HepG2 (cell line): ENCODE measurements around the gene TLK2. TPM values are rescaled to one million over a fixed set of nuclear protein-coding genes. Genes with fewer than 3 reads are reported as not detected.

Source experiments
- ADNP ChIP-seq: sonication (generic); formaldehyde crosslinking; IDR thresholded peaks from 2 replicates; pipeline ENCODE4 v1.4.0; 2020; ENCODE audit warnings: missing genetic modification reagents
- ARID5B ChIP-seq: IDR thresholded peaks from 2 replicates; pipeline ENCODE4 v1.4.0; 2020; ENCODE audit warnings: mild to moderate bottlenecking, missing genetic modification reagents
- ATF3 ChIP-seq: sonication (generic); formaldehyde crosslinking; IDR thresholded peaks from 2 replicates; pipeline ENCODE4 v1.4.0; 2020; ENCODE audit warnings: missing genetic modification reagents
- CCAR2 ChIP-seq: fragments of 200-400 bp; formaldehyde crosslinking; optimal IDR thresholded peaks from 2 replicates; pipeline ENCODE3; 2018; ENCODE audit warnings: low read depth, mild to moderate bottlenecking, low read length, moderate library complexity
- EP300 ChIP-seq, 3 experiments: sonication (generic) in 1 of 3; formaldehyde crosslinking in 1 of 3; IDR thresholded peaks; 2 replicates each; pipeline versions ENCODE4 v1.5.1 to v1.6.1; 2011 to 2020; ENCODE audit warnings: low read depth in 2 of 3, low read length in 2 of 3, borderline replicate concordance in 1 of 3, improper control_type of control experiment in 1 of 3, mild to moderate bottlenecking in 1 of 3, missing genetic modification reagents in 1 of 3, moderate library complexity in 1 of 3
- FOSL2 ChIP-seq: sonication (generic); formaldehyde crosslinking; IDR thresholded peaks from 2 replicates; pipeline ENCODE4 v1.4.0; 2020; ENCODE audit warnings: missing genetic modification reagents
- FOXA1 ChIP-seq, 2 experiments: fragments of 450-650 bp in 1 of 2; sonication (generic) in 1 of 2; formaldehyde crosslinking in 1 of 2; IDR thresholded peaks; 2 replicates each; pipeline versions ENCODE4 v1.4.0 to v1.6.1; 2016 to 2020; ENCODE audit warnings: missing genetic modification reagents in 1 of 2
- FOXA3 ChIP-seq: IDR thresholded peaks from 2 replicates; pipeline ENCODE4 v1.6.1; 2016; ENCODE audit warnings: missing genetic modification reagents, missing compliant biosample characterization
- GATAD2A ChIP-seq: IDR thresholded peaks from 2 replicates; pipeline ENCODE4 v1.6.1; 2016
- HOXD1 ChIP-seq: sonication (generic); formaldehyde crosslinking; IDR thresholded peaks from 2 replicates; pipeline ENCODE4 v1.5.0; 2020; ENCODE audit warnings: missing genetic modification reagents
- JUNB ChIP-seq: sonication (generic); formaldehyde crosslinking; IDR thresholded peaks from 2 replicates; pipeline ENCODE4 v1.8.0; 2022; ENCODE audit warnings: missing genetic modification reagents, mild to moderate bottlenecking, borderline replicate concordance
- JUND ChIP-seq: sonication (generic); formaldehyde crosslinking; IDR thresholded peaks from 2 replicates; pipeline ENCODE4 v1.8.0; 2022; ENCODE audit warnings: mild to moderate bottlenecking, missing genetic modification reagents
- KAT2B ChIP-seq: fragments of 150-350 bp; IDR thresholded peaks from 2 replicates; pipeline ENCODE4 v1.6.1; 2014; ENCODE audit warnings: low read depth, low read length, borderline replicate concordance
- KDM1A ChIP-seq: IDR thresholded peaks from 2 replicates; pipeline ENCODE4 v1.6.1; 2016; ENCODE audit warnings: missing compliant biosample characterization
- PITX1 ChIP-seq: sonication (generic); formaldehyde crosslinking; IDR thresholded peaks from 2 replicates; pipeline ENCODE4 v1.5.1; 2020; ENCODE audit warnings: mild to moderate bottlenecking, missing genetic modification reagents
- POGZ ChIP-seq: sonication (generic); formaldehyde crosslinking; IDR thresholded peaks from 2 replicates; pipeline ENCODE4 v1.4.0; 2020; ENCODE audit warnings: mild to moderate bottlenecking, missing genetic modification reagents
- RCOR2 ChIP-seq: IDR thresholded peaks from 2 replicates; pipeline ENCODE4 v1.6.1; 2016; ENCODE audit warnings: missing biosample characterization, missing genetic modification reagents
- RELA ChIP-seq: sonication (generic); formaldehyde crosslinking; IDR thresholded peaks from 2 replicates; pipeline ENCODE4 v1.4.0; 2020; ENCODE audit warnings: missing genetic modification reagents
- SIX4 ChIP-seq: sonication (generic); formaldehyde crosslinking; IDR thresholded peaks from 2 replicates; pipeline ENCODE4 v1.4.0; 2020; ENCODE audit warnings: missing genetic modification reagents
- STAT5B ChIP-seq: sonication (generic); formaldehyde crosslinking; IDR thresholded peaks from 2 replicates; pipeline ENCODE4 v1.4.0; 2020; ENCODE audit warnings: missing genetic modification reagents
- WIZ ChIP-seq: sonication (generic); formaldehyde crosslinking; IDR thresholded peaks from 2 replicates; pipeline ENCODE4 v1.5.1; 2020; ENCODE audit warnings: mild to moderate bottlenecking, missing genetic modification reagents
- ZNF121 ChIP-seq: sonication (generic); formaldehyde crosslinking; IDR thresholded peaks from 2 replicates; pipeline ENCODE4 v1.5.0; 2020; ENCODE audit warnings: mild to moderate bottlenecking, missing genetic modification reagents
- ZNF160 ChIP-seq: sonication (generic); formaldehyde crosslinking; IDR thresholded peaks from 2 replicates; pipeline ENCODE4 v1.8.0; 2022; ENCODE audit warnings: mild to moderate bottlenecking, inconsistent platforms, missing genetic modification reagents
- ZNF382 ChIP-seq: sonication (generic); formaldehyde crosslinking; IDR thresholded peaks from 2 replicates; pipeline ENCODE4 v1.5.0; 2020; ENCODE audit warnings: missing genetic modification reagents, mild to moderate bottlenecking, borderline replicate concordance
- ZNF460 ChIP-seq: sonication (generic); formaldehyde crosslinking; IDR thresholded peaks from 2 replicates; pipeline ENCODE4 v1.5.1; 2020; ENCODE audit warnings: missing genetic modification reagents, mild to moderate bottlenecking, borderline replicate concordance
- ZNF7 ChIP-seq: IDR thresholded peaks from 2 replicates; pipeline ENCODE4 v1.6.1; 2016; ENCODE audit warnings: missing biosample characterization, missing genetic modification reagents
- ZNF770 ChIP-seq: sonication (generic); formaldehyde crosslinking; IDR thresholded peaks from 2 replicates; pipeline ENCODE4 v1.5.0; 2020; ENCODE audit warnings: mild to moderate bottlenecking, missing genetic modification reagents
- polyA plus RNA-seq, 8 experiments: library from polyadenylated mRNA; depleted of rRNA in 3 of 8; stranded (reverse) in 7 of 8; unstranded in 1 of 8; fragments of >200 nt; fragmentation: Illumina TruSeq in 4 of 8; extraction: Trizol in 4 of 8; gene quantifications; 2 replicates each; pipeline versions ENCODE4 v1.2.1 to v1.2.3, GENCODE V29; 2011 to 2016; ENCODE audit warnings: low read depth in 4 of 8, missing spikeins in 1 of 8, mixed read lengths in 1 of 8; ENCODE audit not compliant: insufficient read depth in 1 of 8
- total RNA-seq, 5 experiments: library from RNA; depleted of rRNA; stranded (reverse); fragments of >200 nt; fragmentation: Illumina TruSeq; extraction: Trizol; gene quantifications; 2 replicates each; pipeline ENCODE4 v1.2.3, GENCODE V29; 2016; ENCODE audit warnings: low read depth in 1 of 5

Gene TLK2
- total and polyA plus RNA-seq, 2 of the 13 experiments (the other 11 are each of a cell fraction or from before 2014, with no cell fraction given): 58.7 to 60.8 TPM

- TF ChIP-seq ATF3 (CRISPR knock-in tag): 0 out of 2 replicates have a peak, but pooled peaks have one; percentile 26
- peak in 1 of 2 experiments; percentile 48; a peak in 1 of 4 replicates for TF ChIP-seq EP300 (IDR thresholded peaks at IDR 0.05; ENCODE audit: low read depth in 2 of 2, low read length in 2 of 2)
- no peak for TF ChIP-seq EP300 (CRISPR knock-in tag; IDR thresholded peaks at IDR 0.05; ENCODE audit: borderline replicate concordance)
- TF ChIP-seq ZNF770 (CRISPR knock-in tag): peak; percentile 99
- peak; percentile 75 for TF ChIP-seq POGZ
- no peak for TF ChIP-seq SIX4
- TF ChIP-seq GATAD2A: 0 out of 2 replicates have a peak, but pooled peaks have one; percentile 22
- peak; percentile 46; the same call in 1 of the 2 replicates for TF ChIP-seq ARID5B (CRISPR knock-in tag)
- peak; percentile 96 for TF ChIP-seq FOSL2 (CRISPR knock-in tag)
- TF ChIP-seq CCAR2: no peak
- TF ChIP-seq RCOR2 (CRISPR knock-in tag): peak; percentile 88
- TF ChIP-seq ZNF7 (CRISPR knock-in tag): peak; percentile 12; the same call in 1 of the 2 replicates
- no peak for TF ChIP-seq RELA (CRISPR knock-in tag)
- no peak for TF ChIP-seq STAT5B (CRISPR knock-in tag)
- peak; percentile 48; the same call in 1 of the 2 replicates for TF ChIP-seq JUNB (CRISPR knock-in tag)
- peak; percentile 90 for TF ChIP-seq KDM1A (CRISPR knock-in tag)
- TF ChIP-seq FOXA3: peak; percentile 62
- TF ChIP-seq ZNF160: no peak
- TF ChIP-seq WIZ (CRISPR knock-in tag): no peak
- TF ChIP-seq JUND (CRISPR knock-in tag): peak; percentile 77
- no peak for TF ChIP-seq ZNF382 (CRISPR knock-in tag)
- TF ChIP-seq ZNF460 (CRISPR knock-in tag): peak; percentile 49; the same call in 1 of the 2 replicates
- TF ChIP-seq ADNP (CRISPR knock-in tag): peak; percentile 71; the same call in 1 of the 2 replicates
- TF ChIP-seq KAT2B: no peak
- TF ChIP-seq FOXA1 (IDR thresholded peaks at IDR 0.05): no peak
- peak; percentile 13; the same call in 1 of the 2 replicates for TF ChIP-seq FOXA1 (CRISPR knock-in tag; IDR thresholded peaks at IDR 0.05)
- peak; percentile 44; the same call in 1 of the 2 replicates for TF ChIP-seq PITX1 (CRISPR knock-in tag)
- TF ChIP-seq HOXD1 (CRISPR knock-in tag): no peak
- peak; percentile 95 for TF ChIP-seq ZNF121 (CRISPR knock-in tag)
Observed at GRCh38 chr17:62562656-62563055, 84.0 kb downstream of the TLK2 start (continued).
